ENCODE data around the gene OLIG2.

GRCh38 chr21:32979598-32980268 is 46.0 kb upstream of the OLIG2 start:
- TF ChIP-seq POLR2A (IDR thresholded peaks at IDR 0.05) = no peak
- TF ChIP-seq CTCF (IDR thresholded peaks at IDR 0.05) = no peak
